Inflammatory macrophage treated with lipopolysaccharide for 1 hour (primary cell): ENCODE data around the gene TTPAL.

ENCODE experiments used
- DNase-seq, 2 donors: peaks; one replicate each; pipeline ENCODE4 v3.0.0-alpha.2; 2020 to 2022

TTPAL gene

GRCh38 chr20:44475694-44476560 is at the start of gene TTPAL:
TSS of gene TTPAL (plus strand) at chr20:44475874. CDS start at chr20:44480000, 4,126 bp downstream.
- peak; percentile 74 to 88 for DNase-seq

- DNase-seq, result no peak
These were observed 49.8 kb upstream of the TTPAL start for GRCh38 chr20:44425923-44426322.

GRCh38 chr20:44426879-44427790 is 48.5 kb upstream of the TTPAL start:
- DNase-seq, result no peak

GRCh38 chr20:44427804-44428173 is 47.9 kb upstream of the TTPAL start:
- DNase-seq, result no peak

- no peak for DNase-seq
These were observed 47.3 kb upstream of the TTPAL start for GRCh38 chr20:44428174-44429016.

DNA sequence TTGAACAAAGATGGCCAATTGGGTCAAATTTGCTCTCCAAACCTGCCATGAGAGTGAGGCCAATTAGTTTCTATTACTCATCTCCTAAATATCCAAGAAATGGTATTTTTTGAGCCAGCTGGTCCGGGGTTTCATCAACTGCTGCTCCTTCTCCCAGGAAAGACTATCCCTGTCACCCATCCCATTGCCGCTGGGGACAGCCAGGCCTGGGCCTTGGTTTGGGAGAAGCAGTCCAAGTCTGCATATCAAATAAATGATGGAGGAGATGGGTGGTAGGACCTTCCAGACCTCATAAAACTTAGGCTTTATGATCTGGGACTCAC is 46.7 kb upstream of the TTPAL start:
- DNase-seq, result no peak

DNA sequence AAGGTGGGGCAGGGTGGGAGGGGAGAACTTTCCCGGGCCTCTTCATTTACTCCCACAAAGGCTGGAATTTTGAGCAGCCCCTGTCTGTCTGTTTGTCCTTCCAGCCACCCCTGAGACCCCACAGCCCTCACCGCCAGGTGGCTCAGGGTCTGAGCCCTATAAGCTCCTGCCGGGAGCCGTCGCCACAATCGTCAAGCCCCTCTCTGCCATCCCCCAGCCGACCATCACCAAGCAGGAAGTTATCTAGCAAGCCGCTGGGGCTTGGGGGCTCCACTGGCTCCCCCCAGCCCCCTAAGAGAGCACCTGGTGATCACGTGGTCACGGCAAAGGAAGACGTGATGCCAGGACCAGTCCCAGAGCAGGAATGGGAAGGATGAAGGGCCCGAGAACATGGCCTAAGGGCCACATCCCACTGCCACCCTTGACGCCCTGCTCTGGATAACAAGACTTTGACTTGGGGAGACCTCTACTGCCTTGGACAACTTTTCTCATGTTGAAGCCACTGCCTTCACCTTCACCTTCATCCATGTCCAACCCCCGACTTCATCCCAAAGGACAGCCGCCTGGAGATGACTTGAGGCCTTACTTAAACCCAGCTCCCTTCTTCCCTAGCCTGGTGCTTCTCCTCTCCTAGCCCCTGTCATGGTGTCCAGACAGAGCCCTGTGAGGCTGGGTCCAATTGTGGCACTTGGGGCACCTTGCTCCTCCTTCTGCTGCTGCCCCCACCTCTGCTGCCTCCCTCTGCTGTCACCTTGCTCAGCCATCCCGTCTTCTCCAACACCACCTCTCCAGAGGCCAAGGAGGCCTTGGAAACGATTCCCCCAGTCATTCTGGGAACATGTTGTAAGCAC is 46.0 kb upstream of the TTPAL start:
- no peak for DNase-seq

DNA sequence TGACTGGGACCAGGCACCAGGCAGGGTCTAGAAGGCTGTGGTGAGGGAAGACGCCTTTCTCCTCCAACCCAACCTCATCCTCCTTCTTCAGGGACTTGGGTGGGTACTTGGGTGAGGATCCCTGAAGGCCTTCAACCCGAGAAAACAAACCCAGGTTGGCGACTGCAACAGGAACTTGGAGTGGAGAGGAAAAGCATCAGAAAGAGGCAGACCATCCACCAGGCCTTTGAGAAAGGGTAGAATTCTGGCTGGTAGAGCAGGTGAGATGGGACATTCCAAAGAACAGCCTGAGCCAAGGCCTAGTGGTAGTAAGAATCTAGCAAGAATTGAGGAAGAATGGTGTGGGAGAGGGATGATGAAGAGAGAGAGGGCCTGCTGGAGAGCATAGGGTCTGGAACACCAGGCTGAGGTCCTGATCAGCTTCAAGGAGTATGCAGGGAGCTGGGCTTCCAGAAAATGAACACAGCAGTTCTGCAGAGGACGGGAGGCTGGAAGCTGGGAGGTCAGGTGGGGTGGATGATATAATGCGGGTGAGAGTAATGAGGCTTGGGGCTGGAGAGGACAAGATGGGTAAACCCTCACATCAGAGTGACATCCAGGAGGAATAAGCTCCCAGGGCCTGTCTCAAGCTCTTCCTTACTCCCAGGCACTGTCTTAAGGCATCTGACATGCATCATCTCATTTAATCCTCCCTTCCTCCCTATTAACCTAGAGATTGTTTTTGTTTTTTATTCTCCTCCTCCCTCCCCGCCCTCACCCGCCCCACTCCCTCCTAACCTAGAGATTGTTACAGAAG is 45.2 kb upstream of the TTPAL start:
- DNase-seq, result no peak

DNA sequence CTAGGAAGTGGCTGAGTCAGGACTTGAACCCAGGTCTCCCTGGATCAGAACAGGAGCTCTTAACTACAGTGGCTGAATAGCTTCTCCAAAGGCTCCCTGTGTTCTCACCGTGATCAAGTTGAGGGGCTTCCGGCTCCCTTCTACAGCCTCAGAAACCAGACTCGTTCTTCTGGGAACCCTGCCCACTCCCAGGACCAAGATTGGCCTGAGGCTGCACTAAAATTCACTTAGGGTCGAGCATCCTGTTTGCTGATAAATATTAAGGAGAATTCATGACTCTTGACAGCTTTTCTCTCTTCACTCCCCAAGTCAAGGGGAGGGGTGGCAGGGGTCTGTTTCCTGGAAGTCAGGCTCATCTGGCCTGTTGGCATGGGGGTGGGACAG is 44.6 kb upstream of the TTPAL start:
- DNase-seq, result no peak

GRCh38 chr20:44431502-44432234 is 44.0 kb upstream of the TTPAL start:
- no peak for DNase-seq

GRCh38 chr20:44432618-44433577 is 42.8 kb upstream of the TTPAL start:
- no peak for DNase-seq

- no peak for DNase-seq
These were observed 41.7 kb upstream of the TTPAL start for GRCh38 chr20:44433751-44434538.

GRCh38 chr20:44435630-44436335 is 39.9 kb upstream of the TTPAL start:
- DNase-seq, result peak; percentile 68 to 86

DNA sequence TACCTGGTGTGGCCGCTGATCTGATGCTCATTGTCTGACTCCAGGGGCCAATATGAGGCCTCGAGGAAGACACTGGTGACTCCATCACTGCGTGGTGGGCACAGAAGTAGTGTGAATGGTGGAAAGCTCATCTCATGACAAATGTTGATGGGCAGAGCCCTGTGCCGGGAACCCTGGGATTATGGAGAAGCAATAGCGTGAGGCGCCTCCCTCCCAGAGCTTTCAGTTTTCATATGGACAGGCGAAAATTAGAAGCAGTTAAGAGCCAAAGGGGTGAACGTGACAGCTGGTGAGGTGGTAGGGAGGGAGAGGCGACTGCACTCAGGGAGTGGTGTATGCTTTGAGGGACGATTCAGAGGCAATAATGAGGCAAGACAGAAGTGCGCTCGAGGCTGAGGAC is 39.3 kb upstream of the TTPAL start:
- peak in 1 of 2 donors; percentile 1 for DNase-seq

DNA sequence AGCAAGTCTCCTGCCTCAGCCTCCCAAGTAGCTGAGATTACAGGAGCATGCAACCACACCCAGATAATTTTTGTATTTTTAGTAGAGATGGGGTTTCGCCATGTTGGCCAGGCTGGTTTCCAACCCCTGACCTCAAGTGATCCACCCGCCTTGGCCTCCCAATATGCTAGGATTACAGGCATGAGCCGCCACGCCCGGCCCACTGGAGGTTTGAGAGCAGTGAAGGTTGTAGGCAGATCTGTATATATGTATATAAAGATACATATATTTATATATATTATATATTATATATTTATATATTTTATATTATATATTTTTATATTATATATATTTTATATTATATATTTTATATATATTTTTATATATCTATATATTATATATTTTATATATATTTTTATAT is 38.2 kb upstream of the TTPAL start:
- no peak for DNase-seq

GRCh38 chr20:44438782-44439181 is 36.9 kb upstream of the TTPAL start:
- DNase-seq, result no peak

DNA sequence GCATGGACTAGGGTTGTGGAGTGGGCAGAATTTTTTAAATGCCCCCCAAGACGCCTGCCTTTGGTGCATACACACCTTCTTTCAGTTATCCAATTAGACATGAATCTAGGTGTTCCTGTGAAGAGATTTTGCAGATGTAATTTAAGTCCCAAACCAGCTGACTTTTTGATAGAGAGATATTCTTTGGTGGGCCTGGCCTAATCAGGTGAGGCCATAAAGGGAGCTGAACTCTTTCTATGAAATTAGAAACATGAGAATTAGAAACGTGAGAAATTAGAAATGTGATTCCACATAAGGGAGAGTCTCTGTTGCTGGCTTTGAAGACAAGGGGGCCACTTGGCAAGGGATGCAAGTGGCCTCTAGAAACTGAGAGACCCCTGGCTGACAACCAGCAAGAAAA is 36.4 kb upstream of the TTPAL start:
- DNase-seq, result no peak
